Posterior cingulate gyrus (tissue), 11 donors: ENCODE data around the gene IL17RA.

ENCODE experiments used
- DNase-seq, 10 donors: peaks; one replicate each; pipeline versions ENCODE4 v3.0.0 to v3.0.0-alpha.2; 2020 to 2021; ENCODE audit warnings: mixed read lengths in 3 of 10
- intact Hi-C: fragments of 100-400 bp; cut with DNase I; formaldehyde crosslinking; loops from one replicate; pipeline ENCODE4 v1.15.1; 2023

IL17RA gene

GRCh38 chr22:17116572-17117330 lies 32.0 kb downstream of the IL17RA start:
- peak in 3 of 10 donors; percentile 27 to 70 (median 43) for DNase-seq
- intact Hi-C loops = no loop called here

- DNase-seq = peak in 2 of 10 donors; percentile 55 to 79
- intact Hi-C loops = no loop called here
These were observed 32.6 kb downstream of the IL17RA start for GRCh38 chr22:17117400-17117799.

GRCh38 chr22:17117890-17118289 lies 33.1 kb downstream of the IL17RA start:
- peak in 2 of 10 donors; percentile 19 to 61 for DNase-seq
- intact Hi-C loops = no loop called here

GRCh38 chr22:17118342-17118741 lies 33.5 kb downstream of the IL17RA start:
- intact Hi-C loops = no loop called here
- no peak for DNase-seq

- intact Hi-C loops = no loop called here
- peak in 3 of 10 donors; percentile 37 to 89 (median 86) for DNase-seq
These were observed 34.8 kb downstream of the IL17RA start for GRCh38 chr22:17119481-17120202.

GRCh38 chr22:17120281-17120680 lies 35.5 kb downstream of the IL17RA start:
- intact Hi-C loops = no loop called here
- peak in 2 of 10 donors; percentile 81 to 83 for DNase-seq

- intact Hi-C loops = no loop called here
- peak in 6 of 10 donors; percentile 38 to 94 (median 68) for DNase-seq
These were observed 36.0 kb downstream of the IL17RA start for GRCh38 chr22:17120711-17121232.

- intact Hi-C loops = no loop called here
These were observed 36.7 kb downstream of the IL17RA start, which contains the start of gene TMEM121B for GRCh38 chr22:17121233-17122195. TSS of gene TMEM121B (minus strand) at chr22:17121360. CDS start at chr22:17121127, 233 bp downstream.

GRCh38 chr22:17130199-17130598 lies 45.4 kb downstream of the IL17RA start:
- intact Hi-C loops = no loop called here
- DNase-seq = peak in 3 of 10 donors; percentile 4 to 20 (median 17)

More at GRCh38 chr22:17121233-17122195, 36.7 kb downstream of the IL17RA start, which contains the start of gene TMEM121B:
- peak; percentile 55 to 96 (median 82) for DNase-seq

- DNase-seq = peak in 8 of 10 donors; percentile 56 to 96 (median 78)
- intact Hi-C loops = no loop called here
These were observed 46.9 kb downstream of the IL17RA start for GRCh38 chr22:17131686-17132085.

- peak in 3 of 10 donors; percentile 2 to 29 (median 22) for DNase-seq
These were observed 47.3 kb downstream of the IL17RA start for GRCh38 chr22:17132112-17132511.

GRCh38 chr22:17133137-17133536 lies 48.3 kb downstream of the IL17RA start:
- peak in 2 of 10 donors; percentile 37 to 52 for DNase-seq
- intact Hi-C loops = no loop called here

More at GRCh38 chr22:17132112-17132511, 47.3 kb downstream of the IL17RA start:
- intact Hi-C loops = no loop called here

- DNase-seq = peak in 3 of 10 donors; percentile 49 to 78 (median 68)
- intact Hi-C loops = no loop called here
These were observed 50.5 kb downstream of the IL17RA start for GRCh38 chr22:17135153-17135760.

GRCh38 chr22:17137170-17137569 lies 52.4 kb downstream of the IL17RA start:
- intact Hi-C loops = no loop called here
- peak in 2 of 10 donors; percentile 51 for DNase-seq

- peak in 2 of 10 donors; percentile 65 to 74 for DNase-seq
- intact Hi-C loops = no loop called here
These were observed 53.1 kb downstream of the IL17RA start for GRCh38 chr22:17137861-17138425.

GRCh38 chr22:17138513-17138912 lies 53.7 kb downstream of the IL17RA start:
- peak in 2 of 10 donors; percentile 82 to 92 for DNase-seq
- intact Hi-C loops = no loop called here

- intact Hi-C loops = no loop called here
- no peak for DNase-seq
These were observed 55.2 kb downstream of the IL17RA start for GRCh38 chr22:17140022-17140421.

- intact Hi-C loops = no loop called here
- peak in 1 of 10 donors; percentile 22 for DNase-seq
These were observed 56.3 kb downstream of the IL17RA start for GRCh38 chr22:17140826-17141766.
